ENCODE results near the gene ANO1.

Gene ANO1

DNA sequence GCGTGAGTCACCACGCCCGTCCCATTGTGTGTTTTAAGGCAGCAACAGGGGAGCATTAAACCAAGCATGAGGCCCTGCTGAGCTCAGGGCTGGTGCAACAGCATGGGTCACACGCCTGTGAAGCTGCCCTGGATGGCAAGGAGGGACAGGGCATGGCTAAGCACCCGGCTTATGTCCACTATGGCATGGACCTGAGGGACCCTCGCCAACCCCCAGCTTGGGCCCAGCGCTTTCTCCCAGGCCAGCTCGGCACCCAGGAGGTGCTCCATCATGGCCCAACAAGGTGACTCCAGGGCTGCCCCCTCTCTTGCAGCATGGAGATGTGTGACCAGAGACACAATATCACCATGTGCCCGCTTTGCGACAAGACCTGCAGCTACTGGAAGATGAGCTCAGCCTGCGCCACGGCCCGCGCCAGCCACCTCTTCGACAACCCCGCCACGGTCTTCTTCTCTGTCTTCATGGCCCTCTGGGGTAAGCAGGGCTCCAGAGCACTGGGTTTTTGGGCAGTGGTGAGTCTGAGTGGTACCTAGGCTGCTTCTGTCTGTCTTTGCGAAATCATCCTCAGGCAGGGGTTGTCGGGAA is 53.6 kb downstream of the ANO1 start:
- in situ Hi-C loops (cut with HindIII; ENCODE audit: low sequenced_read_pairs) = no loop called here

DNA sequence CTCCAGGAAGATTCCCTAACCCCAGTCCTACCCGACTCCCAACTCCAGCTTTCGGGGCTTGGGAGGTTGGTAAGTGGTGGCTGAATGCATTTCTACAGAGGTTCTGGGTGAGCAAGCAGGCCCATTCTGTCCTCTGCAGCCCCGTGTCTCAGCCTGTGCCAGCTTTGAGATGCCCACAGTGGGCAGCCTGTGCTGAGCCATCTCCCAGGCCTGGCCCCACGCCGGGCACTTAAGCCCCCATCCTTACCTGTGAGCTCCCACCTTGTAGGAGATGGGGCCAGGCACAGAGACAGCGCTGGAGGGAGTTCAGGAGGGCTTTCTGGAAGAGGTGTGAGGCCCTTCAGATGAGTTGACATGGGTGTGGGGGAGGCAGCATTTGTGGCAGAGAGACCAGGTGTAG is 54.5 kb downstream of the ANO1 start:
- in situ Hi-C loops (cut with HindIII; ENCODE audit: low sequenced_read_pairs) = no loop called here

DNA sequence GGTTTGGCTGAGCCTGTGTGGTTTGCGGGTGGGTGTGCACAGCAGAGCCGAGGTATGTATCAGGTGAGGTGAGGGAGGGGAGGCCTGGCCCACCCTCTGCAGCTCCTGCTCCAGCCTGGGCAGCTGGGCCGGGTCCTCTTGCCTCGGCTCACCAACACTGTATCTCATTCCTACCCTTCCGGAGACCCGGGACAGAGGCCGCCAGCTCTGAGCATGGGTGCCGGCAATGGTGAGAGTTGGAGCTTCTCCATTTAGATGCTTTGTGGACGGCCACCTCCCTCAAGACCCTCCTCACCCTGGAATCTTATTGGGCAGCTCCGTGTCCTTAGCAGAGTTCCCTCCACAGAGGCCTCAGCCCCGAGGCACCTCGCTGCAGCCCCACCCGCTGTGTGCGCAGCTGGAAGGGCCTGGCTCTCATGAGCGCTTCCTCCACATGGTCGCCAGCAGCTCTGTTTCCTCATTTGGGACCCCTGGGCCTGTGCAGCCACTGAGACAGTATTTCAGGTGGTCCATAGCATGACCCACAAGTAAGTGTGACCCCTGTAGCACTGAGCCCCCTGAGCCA is 55.7 kb downstream of the ANO1 start:
- in situ Hi-C loops (cut with HindIII; ENCODE audit: low sequenced_read_pairs) = no loop called here

DNA sequence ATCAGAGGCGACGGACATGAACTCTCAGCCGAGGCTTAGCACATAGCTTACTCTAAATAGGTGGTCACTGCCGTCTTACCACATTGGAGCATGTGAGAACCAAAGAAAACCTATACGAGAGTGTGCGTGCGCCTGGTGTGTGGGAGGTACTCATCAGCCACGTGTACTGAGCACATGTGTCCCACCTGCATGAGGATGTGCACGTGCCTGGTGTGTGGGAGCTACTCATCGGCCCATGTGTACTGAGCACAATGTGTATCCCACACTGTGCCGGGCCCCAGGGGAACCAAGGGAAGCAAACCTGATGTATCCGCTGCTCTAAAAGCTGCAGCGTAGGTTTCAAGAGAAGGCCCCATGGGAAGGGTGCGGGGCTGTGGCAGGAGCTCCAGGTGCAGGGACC is 56.4 kb downstream of the ANO1 start:
- in situ Hi-C loops (cut with HindIII; ENCODE audit: low sequenced_read_pairs) = no loop called here

DNA sequence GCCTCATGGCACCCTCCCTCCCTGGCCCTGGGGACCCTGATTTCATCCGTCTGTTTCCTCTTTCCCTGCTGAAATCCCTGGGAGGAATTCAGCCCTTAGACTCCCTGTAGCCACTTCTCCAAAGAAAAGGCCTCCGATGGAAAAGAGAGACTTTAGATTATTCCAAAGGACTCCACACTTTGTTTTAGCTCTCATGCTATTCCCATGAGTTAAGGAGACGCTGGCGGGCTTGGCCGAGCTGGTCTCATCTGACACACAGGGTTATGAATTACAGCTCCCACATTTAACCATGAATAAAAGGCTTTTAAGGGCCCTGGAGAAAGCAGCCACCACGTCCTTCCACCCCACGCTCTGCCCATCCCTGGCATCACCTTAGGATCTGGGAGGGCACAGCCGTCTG is 57.0 kb downstream of the ANO1 start:
- in situ Hi-C loops (cut with HindIII; ENCODE audit: low sequenced_read_pairs) = no loop called here

DNA sequence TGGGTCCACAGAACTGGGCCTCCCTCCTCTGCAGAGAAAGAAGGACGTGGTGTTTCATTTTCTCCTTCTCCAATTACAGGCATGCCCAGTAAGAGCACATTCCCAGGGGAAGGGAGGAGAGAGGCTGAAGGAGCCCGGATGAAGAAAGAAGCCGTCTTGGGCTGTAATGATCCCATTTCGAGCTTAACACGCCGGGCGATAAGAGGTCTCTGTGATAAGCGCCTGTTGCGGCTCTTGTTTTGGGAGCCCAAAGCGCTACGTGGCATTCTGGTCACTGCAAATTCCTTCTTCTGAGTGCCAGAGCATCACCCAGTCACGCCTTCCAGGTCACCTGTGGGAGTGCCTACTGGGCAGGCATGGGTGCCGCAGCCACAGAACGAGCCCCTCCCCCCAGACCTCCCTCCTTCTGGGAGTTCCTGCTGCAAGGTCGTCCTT is 57.5 kb downstream of the ANO1 start:
- in situ Hi-C loops (cut with HindIII; ENCODE audit: low sequenced_read_pairs) = no loop called here

DNA sequence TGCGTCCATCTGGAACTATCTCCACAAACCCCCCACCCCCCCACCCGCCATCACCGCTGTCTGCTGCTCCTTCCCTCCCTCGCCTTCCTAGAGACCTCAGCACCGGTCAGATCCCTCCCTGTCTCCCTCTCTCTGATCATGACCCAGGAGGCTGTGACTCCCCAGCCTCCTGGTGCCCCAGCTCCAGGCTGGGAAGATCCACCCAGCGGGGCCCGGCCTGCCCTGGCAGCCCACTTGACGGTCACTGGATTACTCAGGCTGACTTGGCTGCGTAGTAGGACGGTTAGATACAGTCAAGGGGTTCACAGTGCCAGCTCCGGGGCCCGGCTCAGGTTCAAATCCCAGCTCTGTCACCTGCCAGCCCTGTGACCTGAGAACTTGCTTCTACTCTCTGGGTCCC is 59.3 kb downstream of the ANO1 start:
- in situ Hi-C loops (cut with HindIII; ENCODE audit: low sequenced_read_pairs) = no loop called here

DNA sequence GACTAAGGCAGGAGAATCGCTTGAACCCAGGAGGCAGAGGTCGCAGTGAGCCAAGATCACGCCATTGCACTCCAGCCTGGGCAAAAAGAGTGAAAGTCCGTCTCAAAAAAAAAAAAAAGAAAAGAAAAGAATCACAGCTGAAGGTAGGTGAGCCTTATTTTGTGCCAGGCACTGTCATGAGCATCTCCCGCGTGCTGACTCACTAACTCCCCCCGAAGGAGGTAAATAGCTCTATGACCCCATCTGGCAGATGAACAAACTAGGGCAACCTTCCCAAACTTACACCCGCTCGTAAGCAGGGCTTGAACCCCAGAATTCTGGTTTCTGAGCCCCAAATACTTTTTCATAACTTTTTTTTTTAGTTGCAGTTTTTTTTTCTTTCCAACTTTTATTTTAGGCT is 60.3 kb downstream of the ANO1 start:
- in situ Hi-C loops (cut with HindIII; ENCODE audit: low sequenced_read_pairs) = no loop called here

DNA sequence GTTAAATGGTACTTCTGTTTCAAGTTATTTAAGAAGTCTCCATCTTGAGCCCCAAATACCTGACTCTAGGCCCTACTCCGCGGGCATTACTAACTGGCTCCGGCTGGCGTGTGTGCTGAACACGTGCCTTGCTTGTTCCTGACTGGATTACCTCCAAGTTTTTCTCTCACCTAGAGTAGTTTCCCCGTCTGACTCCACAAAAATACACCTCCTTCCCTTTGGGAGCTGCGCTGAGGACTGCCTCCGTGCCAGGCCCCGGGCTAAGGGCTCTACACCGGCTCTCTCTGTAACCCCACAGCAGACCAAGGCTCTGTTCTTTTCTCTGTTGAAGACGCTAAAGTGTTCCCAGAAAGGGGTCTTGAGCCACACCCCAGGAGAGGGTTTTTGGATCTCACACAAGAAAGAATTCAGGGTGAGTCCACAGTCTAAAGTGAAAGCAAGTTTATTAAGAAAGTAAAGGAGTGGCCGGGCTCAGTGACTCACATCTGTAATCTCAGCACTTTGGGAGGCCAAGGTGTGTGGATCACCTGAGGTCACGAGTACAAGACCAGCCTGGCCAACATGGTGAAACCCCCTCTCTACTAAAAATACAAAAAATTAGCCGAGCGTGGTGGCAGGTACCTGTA is 61.8 kb downstream of the ANO1 start:
- in situ Hi-C loops (cut with HindIII; ENCODE audit: low sequenced_read_pairs) = no loop called here

DNA sequence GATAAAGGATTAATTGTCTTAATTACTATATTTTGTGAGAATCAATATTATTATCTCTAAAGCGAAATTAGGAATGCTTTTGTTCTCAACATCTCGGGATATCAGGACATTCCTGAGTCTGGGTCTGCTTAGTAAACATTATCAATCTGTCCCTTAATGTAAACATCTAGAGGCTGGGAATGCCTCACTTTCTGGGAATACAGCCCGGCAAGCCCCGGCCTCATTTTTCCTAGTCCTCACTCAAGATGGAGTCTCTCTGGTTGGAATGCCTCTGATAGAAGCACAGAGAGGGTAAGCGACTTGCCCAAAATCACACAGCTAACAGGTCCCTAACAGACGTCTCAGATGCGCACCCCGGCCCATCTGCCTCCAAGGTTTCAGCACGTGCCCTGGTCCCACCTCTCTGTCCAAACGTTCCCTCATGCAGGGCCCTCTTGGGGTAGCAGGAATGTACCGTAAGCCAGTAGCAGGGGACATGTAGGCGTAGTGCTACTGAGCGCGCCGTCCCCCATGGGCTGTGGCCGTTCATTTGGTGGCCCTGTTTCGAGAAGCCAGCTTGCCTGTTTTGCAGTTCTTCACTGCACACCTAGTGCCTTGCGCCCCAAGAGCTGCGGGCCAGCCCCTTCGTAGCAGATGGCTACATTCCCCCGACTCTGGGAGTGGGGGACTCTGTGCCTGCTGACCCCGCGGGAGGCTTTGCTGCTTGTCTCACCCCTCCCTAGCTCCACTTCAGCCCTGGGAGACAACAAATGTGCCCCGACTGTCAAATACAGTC is 62.8 kb downstream of the ANO1 start:
- in situ Hi-C loops (cut with HindIII; ENCODE audit: low sequenced_read_pairs) = no loop called here

DNA sequence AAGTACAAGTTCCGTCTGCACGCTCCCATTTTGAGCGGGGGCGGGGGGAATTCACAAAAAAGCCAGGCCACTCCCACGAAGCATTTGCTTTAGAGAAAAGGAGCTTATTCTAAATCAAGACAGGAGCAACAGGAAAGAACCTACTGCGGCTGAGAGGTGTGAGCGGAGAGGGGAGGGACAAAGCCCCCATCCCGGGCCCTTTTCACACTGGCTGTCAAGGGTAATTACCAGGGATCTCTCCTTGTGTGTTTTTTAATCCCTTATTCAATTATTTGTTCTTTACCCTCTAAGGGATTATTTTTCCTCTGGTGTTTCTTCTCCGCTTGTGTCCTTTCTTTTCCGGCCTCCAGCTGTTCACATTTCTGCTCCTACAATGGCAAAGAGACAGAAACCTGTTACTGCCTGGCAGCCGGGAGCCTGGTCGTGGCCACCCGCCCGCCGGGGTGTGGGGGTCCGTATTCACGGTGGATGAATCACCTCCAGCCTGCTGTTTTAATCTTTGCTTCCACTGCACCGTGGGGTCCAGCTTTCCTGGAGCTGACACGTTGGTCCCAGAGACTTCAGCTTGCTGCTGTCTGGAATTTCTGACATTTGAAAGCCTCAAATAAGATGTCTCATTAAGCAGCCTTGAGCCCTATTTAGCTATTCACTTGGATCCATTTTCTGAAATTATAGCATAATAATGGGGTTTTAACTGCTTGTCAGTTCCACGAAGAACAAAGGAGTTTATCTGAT is 63.5 kb downstream of the ANO1 start:
- in situ Hi-C loops (cut with HindIII; ENCODE audit: low sequenced_read_pairs) = no loop called here

DNA sequence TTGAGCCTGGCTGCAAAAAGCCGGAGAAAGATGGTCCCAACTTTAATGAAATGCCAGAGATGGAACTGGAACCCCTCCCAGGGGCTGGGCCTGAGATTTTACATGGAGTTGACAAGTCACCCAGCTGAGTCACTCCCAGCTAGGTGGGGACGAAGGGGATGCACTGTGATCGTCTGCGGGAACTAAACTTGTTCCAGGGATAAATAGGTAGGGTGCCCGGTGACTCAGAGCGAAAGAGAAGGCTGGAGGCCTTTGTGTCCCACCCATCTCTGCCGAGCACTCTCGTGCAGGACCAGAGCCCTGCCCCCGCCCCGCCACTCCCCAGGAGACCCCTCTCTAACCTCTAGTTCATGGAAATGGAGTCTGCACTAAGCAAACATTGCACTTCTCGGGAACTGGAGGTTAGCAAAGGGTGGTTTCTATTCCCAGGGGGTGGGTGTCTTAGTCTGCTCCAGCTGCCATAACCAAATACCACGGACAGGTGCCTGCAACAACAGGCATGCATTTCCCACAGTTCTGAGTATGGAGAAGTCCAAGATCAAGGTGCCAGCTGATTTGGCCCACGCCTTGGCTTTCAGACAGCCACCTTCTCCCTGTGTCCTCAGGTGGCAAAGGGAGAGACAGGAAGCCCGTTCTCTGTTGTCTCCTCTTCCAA is 64.2 kb downstream of the ANO1 start:
- in situ Hi-C loops (cut with HindIII; ENCODE audit: low sequenced_read_pairs) = no loop called here

DNA sequence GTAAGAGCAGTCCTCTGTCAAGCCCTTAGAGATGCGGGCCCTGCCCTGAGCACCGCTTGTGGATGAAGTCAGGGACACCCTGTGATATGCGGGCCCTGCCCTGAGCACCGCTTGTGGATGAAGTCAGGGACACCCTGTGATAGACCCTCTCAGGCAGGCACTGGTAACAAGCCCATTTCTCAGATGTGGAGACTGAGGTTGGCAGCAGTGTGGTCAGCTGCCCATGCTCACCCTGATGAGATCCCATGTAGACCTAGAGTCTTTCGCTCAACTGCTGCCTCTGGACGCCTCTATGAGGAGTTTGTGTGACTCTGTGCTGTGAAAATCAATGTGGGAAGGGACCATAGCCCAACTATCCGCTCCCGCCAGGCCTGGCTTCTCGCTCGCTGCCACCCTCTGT is 66.1 kb downstream of the ANO1 start:
- in situ Hi-C loops (cut with HindIII; ENCODE audit: low sequenced_read_pairs) = no loop called here

DNA sequence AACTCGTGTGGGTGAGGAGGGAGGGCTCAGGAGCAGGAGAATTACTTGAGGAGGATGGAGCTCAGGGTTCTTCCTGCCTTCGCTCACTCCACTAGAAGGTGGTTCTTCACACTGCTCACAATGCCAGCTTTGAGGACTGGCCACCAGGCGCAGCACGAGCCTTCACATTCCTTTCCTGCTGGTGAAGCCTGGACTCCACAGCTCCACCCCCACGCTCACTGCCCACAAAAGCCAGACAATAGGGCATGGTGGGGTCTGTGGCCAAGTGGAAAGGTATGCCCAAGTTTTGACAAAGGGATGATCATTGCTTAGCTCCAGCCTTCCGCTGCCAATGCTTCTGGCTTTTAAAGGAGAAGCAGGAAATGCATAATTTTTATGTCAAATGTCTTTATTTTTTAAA is 67.0 kb downstream of the ANO1 start:
- in situ Hi-C loops (cut with HindIII; ENCODE audit: low sequenced_read_pairs) = no loop called here

DNA sequence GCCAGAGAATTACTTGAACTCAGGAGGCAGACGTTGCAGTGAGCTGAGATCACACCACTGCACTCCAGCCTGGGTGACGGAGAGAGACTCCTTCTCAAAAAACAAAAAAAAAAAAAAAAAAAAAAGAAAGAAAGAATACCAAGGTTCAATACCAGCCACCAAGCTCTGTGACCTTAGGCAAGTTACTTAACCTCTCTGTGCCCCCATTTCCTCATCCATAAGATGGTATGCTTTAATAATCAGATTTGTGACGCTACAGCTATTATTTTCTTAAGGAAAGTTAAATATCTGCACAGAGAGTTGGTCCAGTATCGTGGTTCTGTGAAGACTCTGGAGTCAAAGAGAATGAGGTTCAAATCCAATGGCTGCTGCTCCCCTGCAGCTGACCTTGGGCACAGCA is 67.7 kb downstream of the ANO1 start:
- in situ Hi-C loops (cut with HindIII; ENCODE audit: low sequenced_read_pairs) = no loop called here

DNA sequence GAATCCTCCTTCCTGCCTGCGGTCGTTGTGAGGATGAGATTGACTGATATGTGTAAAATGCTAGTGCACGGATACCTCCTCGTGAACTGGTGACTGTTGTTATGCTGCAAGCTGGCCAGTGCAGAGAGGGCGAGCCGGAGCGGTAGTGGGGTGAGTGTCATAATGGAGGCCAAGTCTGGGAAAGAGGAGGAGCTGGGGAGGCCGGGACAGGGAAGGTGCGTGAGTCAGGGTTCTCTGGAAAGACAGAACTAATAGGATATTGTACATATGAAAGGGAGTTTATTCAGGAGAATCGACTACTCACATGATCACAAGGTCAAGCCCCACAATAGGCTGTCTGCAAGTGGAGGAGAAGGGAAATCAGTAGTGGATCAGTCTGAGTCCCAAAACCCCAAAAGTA is 68.2 kb downstream of the ANO1 start:
- in situ Hi-C loops (cut with HindIII; ENCODE audit: low sequenced_read_pairs) = no loop called here

DNA sequence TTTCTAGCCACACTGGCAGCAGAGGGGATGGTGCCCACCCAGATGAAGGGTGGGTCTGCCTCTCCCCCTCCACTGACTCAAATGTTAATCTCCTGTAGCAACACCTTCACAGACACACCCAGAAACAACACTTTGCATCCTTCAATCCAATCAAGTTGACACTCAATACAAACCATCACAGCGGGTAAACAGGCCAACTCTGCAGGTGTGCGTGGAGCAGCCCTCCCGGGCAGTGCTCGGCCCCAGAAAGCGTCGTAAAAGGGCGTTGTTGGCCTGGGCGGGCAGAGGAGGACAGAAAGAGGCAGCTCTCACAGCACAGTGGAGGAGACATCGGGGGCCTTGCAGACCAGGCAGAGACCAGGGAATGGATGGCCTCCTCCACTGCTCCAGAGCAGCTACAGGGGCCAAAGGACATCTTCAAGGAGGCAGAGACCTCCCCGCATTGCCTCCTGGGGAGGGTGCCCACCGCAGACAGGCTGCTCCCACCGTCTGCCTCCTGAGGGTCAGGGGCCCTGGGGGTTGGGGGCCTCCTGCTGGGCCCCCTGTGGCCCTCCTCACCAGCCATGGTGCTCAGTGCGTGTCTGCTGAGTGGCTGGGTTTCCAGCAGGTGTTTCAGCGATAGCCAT is 68.9 kb downstream of the ANO1 start:
- in situ Hi-C loops (cut with HindIII; ENCODE audit: low sequenced_read_pairs) = no loop called here

DNA sequence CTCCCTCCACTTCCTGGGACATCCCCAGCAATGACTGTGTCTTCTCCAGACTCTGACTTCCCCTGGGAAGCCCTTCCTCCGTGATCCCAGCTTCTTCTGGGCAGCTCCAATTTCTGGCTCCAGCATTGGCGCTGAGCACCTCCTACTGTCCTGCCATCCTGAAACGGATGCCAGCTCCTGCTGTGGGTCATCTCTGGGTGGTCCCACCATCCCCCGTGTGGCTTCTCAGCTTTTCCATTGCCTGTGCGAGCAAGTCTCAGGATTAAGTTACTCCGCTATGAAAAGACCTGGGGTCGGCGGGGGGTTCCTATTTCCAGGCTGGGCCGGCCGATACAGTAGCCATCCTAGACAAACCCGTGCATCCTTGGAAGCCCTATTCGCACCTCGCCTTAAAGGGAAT is 69.6 kb downstream of the ANO1 start:
- in situ Hi-C loops (cut with HindIII; ENCODE audit: low sequenced_read_pairs) = no loop called here

DNA sequence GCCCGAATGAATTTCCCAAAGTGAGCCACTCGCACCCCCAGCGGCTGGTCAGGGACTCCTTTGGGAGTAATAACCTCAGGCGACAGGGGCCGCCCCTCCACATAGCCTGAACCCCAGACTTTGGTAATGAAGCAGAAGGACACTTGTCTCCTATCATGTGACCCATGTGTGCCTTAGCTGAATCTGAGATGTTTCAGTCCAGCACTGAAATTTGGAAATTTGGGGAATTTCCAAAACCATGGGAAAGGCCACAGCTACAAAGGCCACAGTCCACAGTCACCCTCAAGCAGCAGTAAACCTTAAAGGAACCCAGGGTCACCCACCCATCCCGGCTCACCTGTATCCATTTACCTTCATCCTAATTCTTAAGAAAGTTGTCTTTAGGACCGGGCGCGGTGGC is 73.6 kb downstream of the ANO1 start:
- in situ Hi-C loops (cut with HindIII; ENCODE audit: low sequenced_read_pairs) = no loop called here

DNA sequence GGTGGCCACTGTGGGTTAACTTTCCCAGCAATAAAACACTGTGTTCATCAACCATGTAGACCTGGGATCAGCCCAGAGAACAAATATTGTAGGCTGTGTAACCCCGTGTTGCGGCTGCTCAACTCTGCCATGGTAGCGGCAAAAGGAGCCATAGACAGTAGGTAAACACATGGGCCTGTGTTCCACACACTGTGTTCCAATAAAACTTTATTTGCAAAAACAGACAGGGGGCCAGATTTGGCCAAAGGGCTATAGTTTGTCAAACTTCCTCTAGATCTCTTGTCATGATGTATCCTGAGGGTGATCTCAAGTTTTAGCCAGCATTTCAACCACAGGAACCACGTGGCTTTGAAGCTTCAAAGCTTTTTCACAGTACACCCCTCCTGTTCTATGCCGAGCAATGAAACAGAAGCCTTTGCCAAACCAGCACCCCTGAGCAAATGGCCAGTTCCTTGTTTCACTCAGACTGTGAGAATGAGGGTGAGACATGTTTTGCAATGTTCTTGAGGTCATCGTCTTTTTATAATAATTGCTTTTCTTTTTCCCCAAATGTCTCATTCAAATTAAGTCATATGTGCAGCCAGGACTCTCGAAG is 75.1 kb downstream of the ANO1 start:
- in situ Hi-C loops (cut with HindIII; ENCODE audit: low sequenced_read_pairs) = no loop called here
